ENCODE results near the gene HASPIN.

- no peak for TF ChIP-seq POLR2A (IDR thresholded peaks at IDR 0.05)
- no peak for TF ChIP-seq CTCF (IDR thresholded peaks at IDR 0.05)
Observed at GRCh38 chr17:3685174-3685573, 38.5 kb upstream of the HASPIN start.

All from esophagus squamous epithelium (tissue), 4 donors.